ENCODE results near the gene TCEANC. TPM values are rescaled to one million over a fixed set of nuclear protein-coding genes. Genes with fewer than 3 reads are reported as not detected.
A peak's percentile ranks its signal among the peaks of the same experiment; 100 is the strongest.

The TCEANC gene
- polyA plus RNA-seq, 1 donor from 2014 or later, result 5.0 TPM

DNA sequence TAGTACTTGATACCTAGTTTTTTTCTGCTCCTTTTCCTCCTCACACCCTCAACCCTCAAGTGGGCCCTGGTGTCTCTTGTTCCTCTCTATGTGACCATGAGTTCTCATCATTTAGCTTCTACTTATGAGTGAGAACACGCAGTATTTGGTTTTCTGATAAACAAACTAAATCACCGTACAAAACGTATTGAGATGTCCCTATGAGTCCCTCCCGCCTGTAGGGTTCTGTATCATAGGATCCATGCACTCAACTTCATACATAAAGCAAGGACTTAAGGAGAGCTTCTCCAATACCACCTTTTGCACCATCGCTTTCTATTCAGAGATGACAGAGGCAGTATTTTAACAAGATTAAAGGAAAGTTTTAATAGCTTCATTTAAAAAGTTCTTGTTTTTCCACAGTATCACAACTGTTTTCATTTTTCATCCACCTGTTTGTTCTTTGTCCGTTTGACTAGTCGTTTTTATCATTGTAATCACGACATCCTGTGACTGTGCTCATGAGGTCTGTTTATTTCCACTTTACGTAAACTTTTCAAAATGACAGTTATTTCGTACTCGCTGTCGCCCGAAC is 35.5 kb downstream of the TCEANC start:
- Histone ChIP-seq H2AFZ (ENCODE audit: low read depth, low read length) (no peak overlapping the region), H3K4me3 (ENCODE audit: low read length) (peak overlapping the region; percentile 79), H3K4me2 (ENCODE audit: low read length) (no peak overlapping the region), H3K36me3 (ENCODE audit: insufficient read depth, low read length) (no peaks in the 10 kb centered on the region), H3K9me2 (ENCODE audit: insufficient read depth, low read length) (no peaks in the 10 kb centered on the region), H3F3A (ENCODE audit: insufficient read depth, low read length, poor library complexity, severe bottlenecking) (no peaks in the 10 kb centered on the region), H4K20me1 (ENCODE audit: insufficient read depth) (no peaks in the 10 kb centered on the region), H3K9me3 (ENCODE audit: low read length) (no peaks in the 10 kb centered on the region), H3K27ac (ENCODE audit: low read length) (no peak overlapping the region), H3K27me3 (ENCODE audit: insufficient read depth, low read depth, low read length) (no peaks in the 10 kb centered on the region), H3K79me2 (replicated peaks; ENCODE audit: insufficient read depth, low read length) (peaks cover 24% of the 10 kb centered on the region), H3K9ac (ENCODE audit: low read length) (no peak overlapping the region)
- TF ChIP-seq, protein P1, sequence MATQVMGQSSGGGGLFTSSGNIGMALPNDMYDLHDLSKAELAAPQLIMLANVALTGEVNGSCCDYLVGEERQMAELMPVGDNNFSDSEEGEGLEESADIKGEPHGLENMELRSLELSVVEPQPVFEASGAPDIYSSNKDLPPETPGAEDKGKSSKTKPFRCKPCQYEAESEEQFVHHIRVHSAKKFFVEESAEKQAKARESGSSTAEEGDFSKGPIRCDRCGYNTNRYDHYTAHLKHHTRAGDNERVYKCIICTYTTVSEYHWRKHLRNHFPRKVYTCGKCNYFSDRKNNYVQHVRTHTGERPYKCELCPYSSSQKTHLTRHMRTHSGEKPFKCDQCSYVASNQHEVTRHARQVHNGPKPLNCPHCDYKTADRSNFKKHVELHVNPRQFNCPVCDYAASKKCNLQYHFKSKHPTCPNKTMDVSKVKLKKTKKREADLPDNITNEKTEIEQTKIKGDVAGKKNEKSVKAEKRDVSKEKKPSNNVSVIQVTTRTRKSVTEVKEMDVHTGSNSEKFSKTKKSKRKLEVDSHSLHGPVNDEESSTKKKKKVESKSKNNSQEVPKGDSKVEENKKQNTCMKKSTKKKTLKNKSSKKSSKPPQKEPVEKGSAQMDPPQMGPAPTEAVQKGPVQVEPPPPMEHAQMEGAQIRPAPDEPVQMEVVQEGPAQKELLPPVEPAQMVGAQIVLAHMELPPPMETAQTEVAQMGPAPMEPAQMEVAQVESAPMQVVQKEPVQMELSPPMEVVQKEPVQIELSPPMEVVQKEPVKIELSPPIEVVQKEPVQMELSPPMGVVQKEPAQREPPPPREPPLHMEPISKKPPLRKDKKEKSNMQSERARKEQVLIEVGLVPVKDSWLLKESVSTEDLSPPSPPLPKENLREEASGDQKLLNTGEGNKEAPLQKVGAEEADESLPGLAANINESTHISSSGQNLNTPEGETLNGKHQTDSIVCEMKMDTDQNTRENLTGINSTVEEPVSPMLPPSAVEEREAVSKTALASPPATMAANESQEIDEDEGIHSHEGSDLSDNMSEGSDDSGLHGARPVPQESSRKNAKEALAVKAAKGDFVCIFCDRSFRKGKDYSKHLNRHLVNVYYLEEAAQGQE (IDR thresholded peaks at IDR 0.05; ENCODE audit: borderline replicate concordance), result no peak
- TF ChIP-seq SMC3 (conservative IDR thresholded peaks at IDR 0.05; ENCODE audit: poor library complexity) (no peak), TAF1 (IDR thresholded peaks at IDR 0.05; ENCODE audit: low read depth) (no peak), MXI1 (conservative IDR thresholded peaks at IDR 0.05; ENCODE audit: poor library complexity, severe bottlenecking) (no peak), CTCF (IDR thresholded peaks at IDR 0.05; ENCODE audit: poor library complexity, severe bottlenecking) (no peak), EZH2 (IDR thresholded peaks at IDR 0.05; ENCODE audit: borderline replicate concordance, insufficient read depth, low read length, poor library complexity, severe bottlenecking) (no peak), RAD21 (conservative IDR thresholded peaks at IDR 0.05) (no peak), EP300 (conservative IDR thresholded peaks at IDR 0.05; ENCODE audit: poor library complexity, severe bottlenecking) (no peak), POLR2AphosphoS5 (IDR thresholded peaks at IDR 0.05) (no peak)

GRCh38 chrX:13688958-13689740 is 36.2 kb downstream of the TCEANC start, which contains the start of gene RAB9A:
TSS of gene RAB9A (plus strand) at chrX:13689128. CDS start at chrX:13708747, 19,619 bp downstream.
- no peaks in the 10 kb centered on the region for H3K36me3 ChIP-seq (ENCODE audit: insufficient read depth, low read length)
- peak; percentile 10 for TF ChIP-seq MXI1 (conservative IDR thresholded peaks at IDR 0.05; ENCODE audit: poor library complexity, severe bottlenecking)
- peak; percentile 78 for TF ChIP-seq POLR2AphosphoS5 (IDR thresholded peaks at IDR 0.05)
- TF ChIP-seq EZH2 (IDR thresholded peaks at IDR 0.05; ENCODE audit: borderline replicate concordance, insufficient read depth, low read length, poor library complexity, severe bottlenecking), result no peak
- H4K20me1 ChIP-seq (ENCODE audit: insufficient read depth), result no peaks in the 10 kb centered on the region
- H3K9me3 ChIP-seq (ENCODE audit: low read length), result no peaks in the 10 kb centered on the region
- peak within 1 kb of the TSS; percentile 73 for H3K9ac ChIP-seq (ENCODE audit: low read length)
- no peaks in the 10 kb centered on the region for H3F3A ChIP-seq (ENCODE audit: insufficient read depth, low read length, poor library complexity, severe bottlenecking)
- H3K27ac ChIP-seq (ENCODE audit: low read length), result peak within 1 kb of the TSS; percentile 20
- peak within 1 kb of the TSS; percentile 35 for H3K4me2 ChIP-seq (ENCODE audit: low read length)
- H3K27me3 ChIP-seq (ENCODE audit: insufficient read depth, low read depth, low read length), result no peaks in the 10 kb centered on the region
- H2AFZ ChIP-seq (ENCODE audit: low read depth, low read length), result peak within 1 kb of the TSS; percentile 27
- H3K79me2 ChIP-seq (replicated peaks; ENCODE audit: insufficient read depth, low read length), result peaks cover 24% of the 10 kb centered on the region
- H3K4me3 ChIP-seq (ENCODE audit: low read length), result peak within 1 kb of the TSS; percentile 79
- no peaks in the 10 kb centered on the region for H3K9me2 ChIP-seq (ENCODE audit: insufficient read depth, low read length)
